SK-N-SH (cell line): ENCODE measurements around the gene SERPINA3. TPM values are rescaled to one million over a fixed set of nuclear protein-coding genes. Genes with fewer than 3 reads are reported as not detected.

Experiments used
- CTCF ChIA-PET: fragments of 300-600, 350-600 bp; formaldehyde crosslinking; extraction: SDS; loops from one replicate; lab custom pipeline; 2021; lab: Yijun Ruan, JAX
- POLR2A ChIA-PET: fragments of 350-600 bp; sonication (Branson Sonifier 250); formaldehyde crosslinking; extraction: SDS; loops from one replicate; lab custom pipeline; 2020; ENCODE audit warnings: antibody characterized with exemption, inconsistent platforms; lab: Yijun Ruan, JAX
- DNase-seq: peaks from one replicate; pipeline ENCODE4 v3.0.0; 2012
- H2AFZ ChIP-seq: fragments of 200-600 bp; sonication (generic); 2 replicates; pipeline ENCODE4 v1.8.1; 2016; ENCODE audit warnings: antibody characterized with exemption, mild to moderate bottlenecking, low read depth
- H3F3A ChIP-seq: fragments of 200-600 bp; sonication (generic); replicated peaks from 2 replicates; pipeline ENCODE3; 2016; ENCODE audit warnings: antibody characterized with exemption, mild to moderate bottlenecking; ENCODE audit not compliant: insufficient read depth
- H3K27ac ChIP-seq, 2 experiments: fragments of 200-500 bp in 1 of 2; fragments of 200-600 bp in 1 of 2; sonication (Bioruptor generic) in 1 of 2; sonication (generic), shearing (Covaris generic) in 1 of 2; 2 replicates each; pipeline versions ENCODE4 v1.5.1 to v1.6.1; 2014 to 2016; ENCODE audit warnings: low read depth in 2 of 2, inconsistent platforms in 1 of 2, low read length in 1 of 2, mild to moderate bottlenecking in 1 of 2, mixed read lengths in 1 of 2
- H3K27me3 ChIP-seq: fragments of 200-600 bp; sonication (generic), shearing (Covaris generic); 2 replicates; pipeline ENCODE4 v1.6.1; 2016; ENCODE audit warnings: mixed run types; ENCODE audit not compliant: insufficient read depth
- H3K36me3 ChIP-seq, 2 experiments: fragments of 200-500 bp in 1 of 2; fragments of 200-600 bp in 1 of 2; sonication (Bioruptor generic) in 1 of 2; sonication (generic) in 1 of 2; replicated peaks in 1 of 2; 2 replicates each; pipeline versions ENCODE3 to v1.5.1; 2014 to 2016; ENCODE audit warnings: low read length in 1 of 2, mild to moderate bottlenecking in 1 of 2; ENCODE audit not compliant: insufficient read depth in 2 of 2, control insufficient read depth in 1 of 2
- H3K4me1 ChIP-seq, 2 experiments: fragments of 200-500 bp in 1 of 2; fragments of 200-600 bp in 1 of 2; sonication (Bioruptor generic) in 1 of 2; sonication (generic), shearing (Covaris generic) in 1 of 2; 2 replicates each; pipeline versions ENCODE4 v1.5.1 to v1.6.1; 2014 to 2016; ENCODE audit warnings: low read depth in 1 of 2, low read length in 1 of 2, mixed run types in 1 of 2; ENCODE audit not compliant: insufficient read depth in 2 of 2, control insufficient read depth in 1 of 2
- H3K4me2 ChIP-seq: fragments of 200-600 bp; sonication (generic), shearing (Covaris generic); 2 replicates; pipeline ENCODE4 v1.6.1; 2017; ENCODE audit warnings: mixed run types
- H3K4me3 ChIP-seq, 2 experiments: fragments of 200-500 bp in 1 of 2; fragments of 200-600 bp in 1 of 2; sonication (Bioruptor generic) in 1 of 2; sonication (generic), shearing (Covaris generic) in 1 of 2; 2 replicates each; pipeline versions ENCODE4 v1.5.1 to v1.8.1; 2014 to 2016; ENCODE audit warnings: low read depth in 2 of 2, inconsistent platforms in 1 of 2, low read length in 1 of 2, mild to moderate bottlenecking in 1 of 2, mixed read lengths in 1 of 2, moderate library complexity in 1 of 2
- H3K79me2 ChIP-seq: fragments of 200-600 bp; sonication (generic); 2 replicates; pipeline ENCODE4 v1.8.1; 2017; ENCODE audit warnings: mild to moderate bottlenecking; ENCODE audit not compliant: insufficient read depth
- H3K9ac ChIP-seq: fragments of 200-600 bp; sonication (generic); 2 replicates; pipeline ENCODE4 v1.6.1; 2017; ENCODE audit warnings: mixed run types
- H3K9me2 ChIP-seq: fragments of 200-600 bp; sonication (generic); 2 replicates; pipeline ENCODE4 v1.6.1; 2017; ENCODE audit warnings: mixed run types
- H3K9me3 ChIP-seq: fragments of 200-600 bp; sonication (generic); 2 replicates; pipeline ENCODE4 v1.6.1; 2017; ENCODE audit warnings: mixed run types, mild to moderate bottlenecking, moderate library complexity
- H4K20me1 ChIP-seq: fragments of 200-600 bp; sonication (generic); 2 replicates; pipeline ENCODE4 v1.6.1; 2017; ENCODE audit warnings: mild to moderate bottlenecking, mixed run types; ENCODE audit not compliant: insufficient read depth
- CHD2 ChIP-seq: fragments of 150-350 bp; IDR thresholded peaks from 2 replicates; pipeline ENCODE4 v1.6.1; 2018; ENCODE audit warnings: low read length; ENCODE audit not compliant: partially characterized antibody
- ELF1 ChIP-seq: IDR thresholded peaks from 2 replicates; pipeline ENCODE4 v1.4.0; 2012
- EP300 ChIP-seq, 2 experiments: IDR thresholded peaks; 2 replicates each; pipeline versions ENCODE4 v1.4.0 to v1.6.1; 2012; ENCODE audit warnings: borderline replicate concordance in 1 of 2, low read depth in 1 of 2, low read length in 1 of 2
- EZH2phosphoT487 ChIP-seq: fragments of 200-600 bp; sonication (generic); IDR thresholded peaks from 2 replicates; pipeline ENCODE4 v1.6.1; 2017; ENCODE audit warnings: low read depth, mixed run types, mild to moderate bottlenecking, antibody characterized with exemption, moderate library complexity, borderline replicate concordance
- FOSL2 ChIP-seq: IDR thresholded peaks from 2 replicates; pipeline ENCODE4 v1.4.0; 2012; ENCODE audit warnings: low read depth, mild to moderate bottlenecking, moderate library complexity, borderline replicate concordance
- FOXJ3 ChIP-seq: sonication (generic); formaldehyde crosslinking; IDR thresholded peaks from 2 replicates; pipeline ENCODE4 v1.5.1; 2020; ENCODE audit warnings: mild to moderate bottlenecking, missing genetic modification reagents
- FOXM1 ChIP-seq: IDR thresholded peaks from 2 replicates; pipeline ENCODE4 v1.4.0; 2012; ENCODE audit warnings: low read depth, mild to moderate bottlenecking
- MAX ChIP-seq: IDR thresholded peaks from 2 replicates; pipeline ENCODE4 v1.4.0; 2012; ENCODE audit warnings: low read depth
- MEF2A ChIP-seq: IDR thresholded peaks from 2 replicates; pipeline ENCODE4 v1.4.0; 2012; ENCODE audit warnings: low read depth, borderline replicate concordance
- MXI1 ChIP-seq: IDR thresholded peaks from 2 replicates; pipeline ENCODE4 v1.6.1; 2012; ENCODE audit warnings: mild to moderate bottlenecking, low read depth, low read length, improper control_type of control experiment
- NRF1 ChIP-seq: IDR thresholded peaks from 2 replicates; pipeline ENCODE4 v1.6.1; 2012; ENCODE audit warnings: low read depth, mild to moderate bottlenecking, low read length
- POLR2AphosphoS5 ChIP-seq: IDR thresholded peaks from 2 replicates; pipeline ENCODE4 v1.6.1; 2012; ENCODE audit warnings: low read depth, low read length
- RAD21 ChIP-seq: IDR thresholded peaks from 2 replicates; pipeline ENCODE4 v1.6.1; 2012; ENCODE audit warnings: mild to moderate bottlenecking, low read length
- RCOR1 ChIP-seq: fragments of 150-350 bp; IDR thresholded peaks from 2 replicates; pipeline ENCODE4 v1.6.1; 2017; ENCODE audit warnings: antibody characterized with exemption, low read length
- REST ChIP-seq: IDR thresholded peaks from 2 replicates; pipeline ENCODE4 v1.6.1; 2012; ENCODE audit warnings: mild to moderate bottlenecking, low read depth, low read length, moderate library complexity
- RXRA ChIP-seq: IDR thresholded peaks from 2 replicates; pipeline ENCODE4 v1.4.0; 2012; ENCODE audit warnings: low read depth, mild to moderate bottlenecking, borderline replicate concordance
- TAF1 ChIP-seq: IDR thresholded peaks from 2 replicates; pipeline ENCODE4 v1.6.1; 2012; ENCODE audit warnings: low read depth, mild to moderate bottlenecking, low read length, moderate library complexity, borderline replicate concordance
- TCF12 ChIP-seq: IDR thresholded peaks from 2 replicates; pipeline ENCODE4 v1.4.0; 2012
- TEAD4 ChIP-seq: IDR thresholded peaks from 2 replicates; pipeline ENCODE4 v1.4.0; 2012; ENCODE audit warnings: mild to moderate bottlenecking, borderline replicate concordance; ENCODE audit not compliant: insufficient read depth
- USF2 ChIP-seq: fragments of 150-350 bp; IDR thresholded peaks from 2 replicates; pipeline ENCODE4 v1.6.1; 2017; ENCODE audit warnings: antibody characterized with exemption, low read length, low read depth, borderline replicate concordance
- YY1 ChIP-seq: IDR thresholded peaks from 2 replicates; pipeline ENCODE4 v1.4.0; 2012; ENCODE audit warnings: low read depth, mild to moderate bottlenecking
- WGBS: methylation state at CpG from one replicate; pipeline ENCODE4 v1.1.6; 2017; ENCODE audit warnings: low lambda C conversion rate; 5-methylcytosine and 5-hydroxymethylcytosine counted together
- polyA plus RNA-seq, 3 experiments: library from polyadenylated mRNA; depleted of rRNA; stranded (reverse); fragments of >200 nt; gene quantifications; 2 replicates each; pipeline ENCODE4 v1.2.3, GENCODE V29; 2012
- TF ChIP-seq, protein P1 (sequence below): IDR thresholded peaks from 2 replicates; pipeline ENCODE4 v1.4.0; 2012; ENCODE audit warnings: low read depth, borderline replicate concordance

SERPINA3 gene
- polyA plus RNA-seq, 1 of the 3 experiments (the other 2 are of a cell fraction) = 0.25 TPM

DNA sequence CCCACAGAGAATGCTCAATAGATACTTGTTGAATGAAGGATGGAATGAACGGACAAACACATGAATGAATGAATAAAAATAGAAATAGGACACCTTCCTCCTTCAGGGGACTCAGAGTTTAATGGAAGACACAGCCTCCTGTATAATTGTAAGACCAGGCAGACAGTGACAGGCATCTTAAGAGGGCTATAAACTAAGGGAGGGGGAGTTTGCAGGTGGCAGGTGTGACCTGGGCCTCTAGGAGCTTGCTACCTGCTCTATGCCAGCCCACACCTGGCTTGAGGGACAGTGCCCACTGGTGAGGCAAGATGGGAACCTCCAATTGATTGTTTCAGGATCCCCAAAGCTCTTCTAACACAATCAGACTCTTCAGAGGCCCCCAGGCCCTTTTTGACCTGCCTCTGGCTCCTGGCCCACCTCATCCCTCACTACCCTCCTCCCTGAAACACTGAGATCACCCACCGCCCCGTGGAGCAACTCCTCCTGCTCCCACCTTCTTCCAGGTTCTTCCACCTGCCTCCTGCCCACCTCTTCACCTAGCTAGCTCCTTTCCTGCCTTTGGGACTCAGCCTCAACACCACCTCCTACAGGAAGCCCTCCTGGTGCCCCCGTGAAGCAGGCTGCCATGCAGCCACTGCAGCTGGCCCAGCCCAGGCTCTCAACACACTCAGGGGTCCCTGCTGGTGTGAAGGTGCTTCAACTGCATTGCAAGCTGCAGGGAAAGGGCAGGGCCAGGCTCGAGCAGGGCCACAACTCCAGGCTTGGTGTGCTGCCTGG, 9.4 kb downstream of the SERPINA3 start:
- Histone ChIP-seq H3K36me3 (no peaks in the 10 kb centered on the region), H3K4me2 (no peak overlapping the region), H3K4me1 (no peaks in the 10 kb centered on the region), H3K9me3 (peaks cover 8% of the 10 kb centered on the region; the same call in 1 of the 2 replicates), H3K4me3 (no peak overlapping the region), H2AFZ (no peak overlapping the region), H3K27me3 (no peaks in the 10 kb centered on the region), H3K27ac (no peak overlapping the region), H3K79me2 (no peaks in the 10 kb centered on the region), H4K20me1 (no peaks in the 10 kb centered on the region), H3K9me2 (no peaks in the 10 kb centered on the region), H3K9ac (no peak overlapping the region), H3F3A (no peaks in the 10 kb centered on the region)
- TF ChIP-seq FOXM1 (no peak), NRF1 (no peak), MAX (no peak), MXI1 (no peak), RAD21 (no peak), TAF1 (no peak), FOSL2 (no peak), MEF2A (no peak), TCF12 (no peak), CHD2 (no peak), TEAD4 (no peak), RXRA (no peak), ELF1 (no peak)
- TF ChIP-seq, protein P1, sequence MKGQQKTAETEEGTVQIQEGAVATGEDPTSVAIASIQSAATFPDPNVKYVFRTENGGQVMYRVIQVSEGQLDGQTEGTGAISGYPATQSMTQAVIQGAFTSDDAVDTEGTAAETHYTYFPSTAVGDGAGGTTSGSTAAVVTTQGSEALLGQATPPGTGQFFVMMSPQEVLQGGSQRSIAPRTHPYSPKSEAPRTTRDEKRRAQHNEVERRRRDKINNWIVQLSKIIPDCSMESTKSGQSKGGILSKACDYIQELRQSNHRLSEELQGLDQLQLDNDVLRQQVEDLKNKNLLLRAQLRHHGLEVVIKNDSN = no peak
- WGBS = 21% methylated on average over 5 of the region's 5 CpGs
- DNase-seq = no peak
- ChIA-PET CTCF (no interaction called here), POLR2A (no interaction called here)

DNA sequence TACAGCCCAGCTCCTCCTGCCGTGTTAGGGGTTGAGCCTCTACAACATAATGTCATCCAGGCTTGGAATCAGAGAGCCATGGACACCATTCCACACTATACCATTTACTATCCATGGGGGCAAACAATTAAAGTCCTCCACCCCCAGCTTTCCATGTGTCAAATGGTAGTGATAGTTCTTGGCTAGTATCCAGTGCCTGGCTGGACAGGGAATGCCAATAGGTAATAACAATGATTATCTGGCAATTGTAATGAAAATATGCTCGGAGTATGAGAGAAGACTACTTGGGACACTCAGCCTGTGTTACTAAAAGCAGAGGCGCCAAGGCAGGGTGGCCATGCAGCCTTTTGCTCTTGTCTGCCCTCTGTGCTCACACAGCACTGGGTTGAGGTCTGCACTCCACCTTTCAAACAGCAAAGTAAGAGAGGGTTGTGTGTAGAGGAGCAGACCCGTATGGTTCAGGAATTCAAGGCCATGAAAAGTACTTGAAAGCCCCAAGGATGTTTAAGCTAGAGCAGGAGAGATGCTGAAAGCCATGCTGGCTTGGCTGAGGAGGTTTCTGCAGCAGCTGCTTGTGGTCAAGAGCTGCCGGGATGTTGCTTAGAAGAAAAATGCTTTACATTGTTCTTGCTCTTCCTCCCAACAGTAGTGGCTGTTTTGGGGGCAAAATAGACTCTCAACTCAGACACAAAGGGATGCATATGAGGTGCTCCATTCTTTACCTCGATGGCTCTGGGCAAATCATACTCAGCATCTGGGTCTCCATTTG, 10.6 kb downstream of the SERPINA3 start:
- WGBS = 35% methylated on average over 6 of the region's 6 CpGs
- Histone ChIP-seq H3K9me3 (peaks cover 5% of the 10 kb centered on the region; the same call in 1 of the 2 replicates), H4K20me1 (no peaks in the 10 kb centered on the region), H3K79me2 (no peaks in the 10 kb centered on the region), H3K4me1 (no peaks in the 10 kb centered on the region), H3F3A (no peaks in the 10 kb centered on the region), H3K4me2 (no peak overlapping the region), H3K9me2 (no peaks in the 10 kb centered on the region), H3K9ac (no peak overlapping the region), H2AFZ (no peak overlapping the region), H3K36me3 (no peaks in the 10 kb centered on the region), H3K27me3 (no peaks in the 10 kb centered on the region), H3K4me3 (no peak overlapping the region), H3K27ac (no peak overlapping the region)
- ChIA-PET CTCF (interaction anchor here (1.0 kb wide), 1 partner anchor 10 kb away, joined by 3 read pairs; no protein-coding TSS in a partner anchor), POLR2A (no interaction called here)
- no peak for DNase-seq
- no peak for TF ChIP-seq RXRA
- no peak for TF ChIP-seq RCOR1
- no peak for TF ChIP-seq POLR2AphosphoS5
- no peak for TF ChIP-seq EP300 (IDR thresholded peaks at IDR 0.05; ENCODE audit: borderline replicate concordance in 1 of 2, low read depth in 1 of 2, low read length in 1 of 2)
- TF ChIP-seq FOXJ3 (CRISPR knock-in tag) = no peak
- no peak for TF ChIP-seq FOSL2
- TF ChIP-seq YY1 = no peak
- no peak for TF ChIP-seq REST
- no peak for TF ChIP-seq EZH2phosphoT487
- no peak for TF ChIP-seq USF2
